ENCODE results near the gene ACP3. TPM values are rescaled to one million over a fixed set of nuclear protein-coding genes. Genes with fewer than 3 reads are reported as not detected.
"Not testable (repeated sequence)": the region's sequence is repeated elsewhere in the genome, so short reads cannot be mapped to it uniquely, and the experiment has no call there.

The ACP3 gene
- total RNA-seq, 1 donor = 0.63 TPM

DNA sequence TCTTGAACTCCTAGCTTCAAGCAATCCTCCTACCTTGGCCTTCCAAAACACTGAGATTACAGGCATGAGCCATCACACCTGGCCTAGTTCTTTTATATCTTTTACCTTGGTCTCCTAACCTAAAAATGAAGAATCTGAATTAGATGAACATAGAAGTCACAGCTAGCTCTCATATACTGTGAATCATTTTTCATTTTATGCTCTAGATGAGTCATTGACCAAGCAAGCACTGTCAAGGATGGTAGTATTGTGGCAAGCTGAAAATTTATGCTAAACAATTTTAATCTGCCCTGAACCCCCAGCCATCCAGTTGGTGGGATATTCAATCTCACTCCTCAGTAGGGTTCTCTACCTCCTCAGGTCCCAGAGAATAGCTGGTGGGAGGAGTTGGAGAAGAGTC lies 51.8 kb downstream of the ACP3 start:
- DNase-seq (ENCODE audit: low read depth) = no peak
- no peak overlapping the region for H3K4me3 ChIP-seq (ENCODE audit: low read depth, low read length)
- TF ChIP-seq, protein P1, sequence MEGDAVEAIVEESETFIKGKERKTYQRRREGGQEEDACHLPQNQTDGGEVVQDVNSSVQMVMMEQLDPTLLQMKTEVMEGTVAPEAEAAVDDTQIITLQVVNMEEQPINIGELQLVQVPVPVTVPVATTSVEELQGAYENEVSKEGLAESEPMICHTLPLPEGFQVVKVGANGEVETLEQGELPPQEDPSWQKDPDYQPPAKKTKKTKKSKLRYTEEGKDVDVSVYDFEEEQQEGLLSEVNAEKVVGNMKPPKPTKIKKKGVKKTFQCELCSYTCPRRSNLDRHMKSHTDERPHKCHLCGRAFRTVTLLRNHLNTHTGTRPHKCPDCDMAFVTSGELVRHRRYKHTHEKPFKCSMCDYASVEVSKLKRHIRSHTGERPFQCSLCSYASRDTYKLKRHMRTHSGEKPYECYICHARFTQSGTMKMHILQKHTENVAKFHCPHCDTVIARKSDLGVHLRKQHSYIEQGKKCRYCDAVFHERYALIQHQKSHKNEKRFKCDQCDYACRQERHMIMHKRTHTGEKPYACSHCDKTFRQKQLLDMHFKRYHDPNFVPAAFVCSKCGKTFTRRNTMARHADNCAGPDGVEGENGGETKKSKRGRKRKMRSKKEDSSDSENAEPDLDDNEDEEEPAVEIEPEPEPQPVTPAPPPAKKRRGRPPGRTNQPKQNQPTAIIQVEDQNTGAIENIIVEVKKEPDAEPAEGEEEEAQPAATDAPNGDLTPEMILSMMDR (IDR thresholded peaks at IDR 0.05; ENCODE audit: insufficient read depth, low read length) = no peak

GRCh38 chr3:132376945-132377354 lies 59.7 kb downstream of the ACP3 start:
- DNase-seq (ENCODE audit: low read depth); H3K4me3 ChIP-seq (ENCODE audit: low read depth, low read length): not testable (repeated sequence)

- H3K4me3 ChIP-seq (ENCODE audit: low read depth, low read length) = no peak overlapping the region
- TF ChIP-seq, protein P1 (IDR thresholded peaks at IDR 0.05; ENCODE audit: insufficient read depth, low read length) = no peak
- no peak for DNase-seq (ENCODE audit: low read depth)
Measured at GRCh38 chr3:132378048-132378762, 61.0 kb downstream of the ACP3 start.

GRCh38 chr3:132378846-132379245 lies 61.6 kb downstream of the ACP3 start:
- no peak for DNase-seq (ENCODE audit: low read depth)
- H3K4me3 ChIP-seq (ENCODE audit: low read depth, low read length) = no peak overlapping the region
- TF ChIP-seq, protein P1 (IDR thresholded peaks at IDR 0.05; ENCODE audit: insufficient read depth, low read length) = no peak

DNA sequence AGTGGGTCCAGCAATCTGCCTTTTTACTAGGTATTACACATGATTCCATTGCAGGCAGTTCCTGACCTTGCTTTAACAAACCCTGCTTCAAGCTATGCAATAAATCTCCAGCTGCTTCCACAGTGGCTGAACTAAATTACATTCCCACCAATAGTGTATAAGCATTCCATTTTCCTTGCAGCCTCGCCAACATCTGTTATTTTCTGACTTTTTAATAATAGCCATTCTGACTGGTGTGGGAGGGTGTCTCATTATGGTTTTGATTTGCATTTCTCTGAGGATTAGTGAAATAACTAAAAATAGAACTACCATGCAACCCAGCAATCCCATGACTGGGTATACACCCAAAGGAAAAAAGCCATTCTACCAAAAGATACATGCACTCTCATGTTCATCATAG lies 63.7 kb downstream of the ACP3 start:
- peak; percentile 19 for DNase-seq (ENCODE audit: low read depth)
- TF ChIP-seq, protein P1 (IDR thresholded peaks at IDR 0.05; ENCODE audit: insufficient read depth, low read length) = no peak

DNA sequence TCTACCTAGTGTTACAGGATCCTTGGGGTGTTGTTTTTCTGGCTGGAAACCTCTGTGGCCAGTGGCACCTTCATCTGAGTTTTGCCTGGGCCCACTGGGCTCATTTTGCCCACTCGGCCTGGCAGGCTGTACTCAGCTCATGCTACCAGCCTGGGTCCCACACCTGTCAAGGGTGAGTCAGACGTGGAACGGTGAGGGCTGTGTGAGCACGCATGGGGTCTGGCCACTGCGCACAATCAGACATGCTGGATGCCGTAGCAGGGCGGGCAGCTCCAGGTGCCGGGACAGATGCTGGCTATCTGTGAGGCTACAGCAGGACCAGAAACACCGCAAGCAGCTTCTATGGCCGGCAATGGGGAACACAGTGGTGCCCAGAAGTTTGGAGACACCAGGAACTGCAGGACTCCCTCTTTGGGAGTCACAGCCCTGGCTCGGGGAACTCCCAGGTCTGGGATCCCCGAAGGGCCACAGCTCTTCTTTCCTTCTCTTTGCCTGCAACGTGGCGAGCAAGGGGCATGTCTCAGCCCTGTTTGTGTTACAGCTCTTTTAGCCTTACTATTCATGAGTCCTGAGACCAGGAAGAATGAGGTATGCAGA lies 64.2 kb downstream of the ACP3 start:
- H3K4me3 ChIP-seq (ENCODE audit: low read depth, low read length) = no peak overlapping the region
- DNase-seq (ENCODE audit: low read depth) = no peak
- TF ChIP-seq, protein P1 (IDR thresholded peaks at IDR 0.05; ENCODE audit: insufficient read depth, low read length) = no peak

More for the DNA sequence above, 63.7 kb downstream of the ACP3 start:
- H3K4me3 ChIP-seq (ENCODE audit: low read depth, low read length) = no peak overlapping the region

- DNase-seq (ENCODE audit: low read depth) = no peak
- no peak overlapping the region for H3K4me3 ChIP-seq (ENCODE audit: low read depth, low read length)
- TF ChIP-seq, protein P1 (IDR thresholded peaks at IDR 0.05; ENCODE audit: insufficient read depth, low read length) = no peak
Measured at GRCh38 chr3:132382267-132382666, 65.1 kb downstream of the ACP3 start.

Measured in fibroblast of the aortic adventitia (primary cell).